Measurements from ENCODE around the gene RETREG2.

The RETREG2 gene

GRCh38 chr2:219168932-219169331 lies 9.1 kb upstream of the RETREG2 start:
- Histone ChIP-seq H3K27ac (no peak overlapping the region), H3K27me3 (ENCODE audit: insufficient read depth, low read depth) (no peaks in the 10 kb centered on the region), H3K36me3 (ENCODE audit: insufficient read depth) (no peaks in the 10 kb centered on the region), H3K4me2 (no peak overlapping the region), H4K20me1 (ENCODE audit: insufficient read depth) (no peaks in the 10 kb centered on the region), H3K79me2 (ENCODE audit: insufficient read depth, low read depth) (no peaks in the 10 kb centered on the region), H3K4me1 (ENCODE audit: low read depth, poor library complexity, severe bottlenecking) (peaks cover 11% of the 10 kb centered on the region), H3K4me3 (IDR thresholded peaks at IDR 0.05; ENCODE audit: insufficient read depth, low read depth, low read length) (no peak overlapping the region), H3K9ac (no peak overlapping the region), H2AFZ (ENCODE audit: low read depth) (0 out of 2 replicates have a peak overlapping the region, but pooled peaks have one; percentile 16)
- TF ChIP-seq, protein P1, sequence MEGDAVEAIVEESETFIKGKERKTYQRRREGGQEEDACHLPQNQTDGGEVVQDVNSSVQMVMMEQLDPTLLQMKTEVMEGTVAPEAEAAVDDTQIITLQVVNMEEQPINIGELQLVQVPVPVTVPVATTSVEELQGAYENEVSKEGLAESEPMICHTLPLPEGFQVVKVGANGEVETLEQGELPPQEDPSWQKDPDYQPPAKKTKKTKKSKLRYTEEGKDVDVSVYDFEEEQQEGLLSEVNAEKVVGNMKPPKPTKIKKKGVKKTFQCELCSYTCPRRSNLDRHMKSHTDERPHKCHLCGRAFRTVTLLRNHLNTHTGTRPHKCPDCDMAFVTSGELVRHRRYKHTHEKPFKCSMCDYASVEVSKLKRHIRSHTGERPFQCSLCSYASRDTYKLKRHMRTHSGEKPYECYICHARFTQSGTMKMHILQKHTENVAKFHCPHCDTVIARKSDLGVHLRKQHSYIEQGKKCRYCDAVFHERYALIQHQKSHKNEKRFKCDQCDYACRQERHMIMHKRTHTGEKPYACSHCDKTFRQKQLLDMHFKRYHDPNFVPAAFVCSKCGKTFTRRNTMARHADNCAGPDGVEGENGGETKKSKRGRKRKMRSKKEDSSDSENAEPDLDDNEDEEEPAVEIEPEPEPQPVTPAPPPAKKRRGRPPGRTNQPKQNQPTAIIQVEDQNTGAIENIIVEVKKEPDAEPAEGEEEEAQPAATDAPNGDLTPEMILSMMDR (conservative IDR thresholded peaks at IDR 0.05; ENCODE audit: low read depth, low read length): no peak

DNA sequence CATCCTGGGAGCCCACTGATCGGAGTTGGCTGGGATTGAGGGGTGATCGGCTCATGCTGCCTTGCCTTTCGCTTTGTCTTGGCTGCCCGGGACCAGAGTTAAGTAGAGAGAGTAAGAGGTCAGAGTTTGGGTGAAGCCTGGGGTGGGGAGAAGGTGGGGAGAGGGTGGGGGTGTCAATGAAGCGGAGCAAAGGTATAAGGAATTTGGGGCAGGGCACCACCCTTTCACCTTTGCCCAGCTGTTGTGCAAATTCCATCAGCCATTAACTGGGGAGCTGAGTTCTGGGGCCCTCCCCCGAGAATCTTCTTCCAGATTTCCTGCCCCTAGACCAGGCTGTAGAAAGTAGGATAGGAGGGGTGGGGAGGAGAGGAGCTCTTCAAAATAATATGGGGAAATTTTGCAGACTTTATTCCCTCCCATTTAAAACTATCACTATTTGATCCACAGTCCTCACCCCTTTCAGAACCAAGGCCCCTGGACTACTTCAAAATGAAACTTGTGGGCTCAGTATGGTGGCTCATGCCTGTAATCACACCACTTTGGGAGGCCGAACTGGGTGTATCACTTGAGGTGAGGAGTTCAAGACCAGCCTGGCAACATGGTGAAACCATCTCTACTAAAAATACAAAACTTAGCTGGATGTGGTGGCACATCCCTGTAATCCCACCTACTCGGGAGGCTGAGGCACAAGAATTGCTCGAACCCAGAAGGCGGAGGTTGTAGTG lies 8.0 kb upstream of the RETREG2 start, which contains the start of gene SLC23A3:
TSS of gene SLC23A3 (minus strand) at position 100 of the 725 bp plus-strand sequence. CDS start at position 55, 45 bp downstream.
- H2AFZ ChIP-seq (ENCODE audit: low read depth): 0 out of 2 replicates have a peak within 1 kb of the TSS, but pooled peaks have one; percentile 16
- H3K27ac ChIP-seq: no peak within 1 kb of the TSS
- H4K20me1 ChIP-seq (ENCODE audit: insufficient read depth): no peaks in the 10 kb centered on the region
- H3K9ac ChIP-seq: no peak within 1 kb of the TSS
- peaks cover 12% of the 10 kb centered on the region for H3K4me1 ChIP-seq (ENCODE audit: low read depth, poor library complexity, severe bottlenecking)
- H3K79me2 ChIP-seq (ENCODE audit: insufficient read depth, low read depth): no peaks in the 10 kb centered on the region
- no peaks in the 10 kb centered on the region for H3K36me3 ChIP-seq (ENCODE audit: insufficient read depth)
- H3K27me3 ChIP-seq (ENCODE audit: insufficient read depth, low read depth): no peaks in the 10 kb centered on the region
- no peak within 1 kb of the TSS for H3K4me2 ChIP-seq
- TF ChIP-seq, protein P1 (conservative IDR thresholded peaks at IDR 0.05; ENCODE audit: low read depth, low read length): no peak
- H3K4me3 ChIP-seq (IDR thresholded peaks at IDR 0.05; ENCODE audit: insufficient read depth, low read depth, low read length): no peak within 1 kb of the TSS

DNA sequence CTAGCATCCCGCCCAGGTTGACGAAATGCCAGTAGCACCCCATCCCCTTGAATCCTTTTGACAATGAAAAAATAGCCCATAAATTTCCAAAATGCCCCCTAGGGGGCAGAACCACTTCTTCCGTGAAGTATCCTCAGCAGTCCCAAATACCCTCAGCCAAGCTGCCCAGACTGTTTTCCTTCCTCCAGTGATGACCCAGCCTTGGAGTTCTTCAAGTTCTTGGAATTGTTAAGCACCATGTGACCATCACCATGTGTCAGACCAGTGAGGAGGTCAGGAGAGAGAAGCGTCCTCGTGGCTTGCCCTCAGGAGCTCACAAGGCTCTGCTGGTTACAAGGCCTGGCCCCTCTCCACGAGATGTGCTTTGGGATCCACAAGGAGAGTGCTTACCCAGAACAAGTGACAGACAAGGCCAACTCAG lies 6.8 kb upstream of the RETREG2 start:
- Histone ChIP-seq H3K79me2 (ENCODE audit: insufficient read depth, low read depth) (0 out of 2 replicates have a peak, but pooled peaks cover 10% of the 10 kb centered on the region), H3K27me3 (ENCODE audit: insufficient read depth, low read depth) (no peaks in the 10 kb centered on the region), H3K4me1 (ENCODE audit: low read depth, poor library complexity, severe bottlenecking) (peaks cover 20% of the 10 kb centered on the region), H3K4me3 (IDR thresholded peaks at IDR 0.05; ENCODE audit: insufficient read depth, low read depth, low read length) (no peak overlapping the region), H3K27ac (no peak overlapping the region), H4K20me1 (ENCODE audit: insufficient read depth) (no peaks in the 10 kb centered on the region), H3K4me2 (no peak overlapping the region), H3K9ac (no peak overlapping the region), H3K36me3 (ENCODE audit: insufficient read depth) (no peaks in the 10 kb centered on the region), H2AFZ (ENCODE audit: low read depth) (no peak overlapping the region)
- TF ChIP-seq, protein P1 (conservative IDR thresholded peaks at IDR 0.05; ENCODE audit: low read depth, low read length): peak; percentile 89

DNA sequence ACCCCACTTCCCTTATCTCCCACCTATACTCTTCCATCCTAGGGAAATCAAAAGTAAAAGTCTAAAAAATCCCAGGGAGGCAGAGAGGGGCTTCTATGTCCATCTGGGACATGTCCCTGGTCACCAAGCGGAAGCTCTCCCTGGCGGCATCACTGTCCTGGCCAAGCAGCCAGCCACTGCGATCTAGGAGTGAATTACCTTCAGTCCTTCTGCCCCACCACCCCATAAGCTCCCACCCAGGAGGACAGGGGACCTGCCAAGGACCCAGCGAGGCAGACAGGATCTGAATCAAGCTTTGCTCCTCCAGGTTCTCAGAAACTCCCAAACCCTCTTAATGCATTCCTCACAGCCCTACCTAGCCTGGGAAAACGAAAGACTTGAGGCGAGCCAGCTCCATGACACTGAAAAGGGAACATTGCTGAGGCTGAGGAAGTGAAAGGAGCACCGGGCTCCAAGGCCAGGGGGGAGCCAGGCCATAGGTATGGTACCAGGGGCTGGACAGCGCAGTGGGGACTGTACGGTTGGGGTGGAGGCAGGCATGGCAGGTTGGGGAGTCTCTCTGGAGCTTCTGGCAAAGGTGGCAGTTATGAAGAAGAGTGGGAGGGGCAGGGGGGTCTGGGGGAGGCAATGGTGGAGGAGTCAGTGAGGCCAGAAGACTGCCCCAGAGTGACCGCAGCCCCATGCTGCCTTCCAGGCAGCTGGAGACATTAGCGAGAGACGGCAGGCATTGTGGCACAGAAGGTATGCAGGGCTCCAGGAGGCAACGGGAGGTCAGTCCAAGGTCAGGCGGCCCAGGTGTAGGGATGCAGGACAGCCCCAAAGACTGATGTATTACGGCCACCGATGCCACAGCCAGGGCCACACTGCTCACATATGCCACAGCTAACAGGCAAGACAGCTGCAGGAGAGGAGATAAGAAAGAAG lies 5.6 kb upstream of the RETREG2 start:
- H3K4me3 ChIP-seq (IDR thresholded peaks at IDR 0.05; ENCODE audit: insufficient read depth, low read depth, low read length): no peak overlapping the region
- TF ChIP-seq, protein P1 (conservative IDR thresholded peaks at IDR 0.05; ENCODE audit: low read depth, low read length): no peak
- H4K20me1 ChIP-seq (ENCODE audit: insufficient read depth): no peaks in the 10 kb centered on the region
- no peaks in the 10 kb centered on the region for H3K36me3 ChIP-seq (ENCODE audit: insufficient read depth)
- H2AFZ ChIP-seq (ENCODE audit: low read depth): no peak overlapping the region
- peaks cover 20% of the 10 kb centered on the region for H3K4me1 ChIP-seq (ENCODE audit: low read depth, poor library complexity, severe bottlenecking)
- H3K27ac ChIP-seq: no peak overlapping the region
- no peak overlapping the region for H3K4me2 ChIP-seq
- 0 out of 2 replicates have a peak, but pooled peaks cover 10% of the 10 kb centered on the region for H3K79me2 ChIP-seq (ENCODE audit: insufficient read depth, low read depth)
- H3K27me3 ChIP-seq (ENCODE audit: insufficient read depth, low read depth): no peaks in the 10 kb centered on the region
- no peak overlapping the region for H3K9ac ChIP-seq
